Thyroid gland (tissue), 4 donors: ENCODE data around the gene DUSP5. TPM values are rescaled to one million over a fixed set of nuclear protein-coding genes. Genes with fewer than 3 reads are reported as not detected.
A peak's percentile ranks its signal among the peaks of the same experiment; 100 is the strongest.
"Not testable (repeated sequence)": the region's sequence is repeated elsewhere in the genome, so short reads cannot be mapped to it uniquely, and the experiment has no call there.

Experiments used
- DNase-seq, 2 donors: peaks; one replicate each; pipeline ENCODE4 v3.0.0-alpha.2; 2019
- H3K27ac ChIP-seq, 3 donors: fragments of 200-600 bp; sonication (generic); 1 replicate in 2 of 3; 2 replicates in 1 of 3; pipeline ENCODE4 v1.5.1; 2016 to 2019; ENCODE audit warnings: mild to moderate bottlenecking in 1 of 3, moderate library complexity in 1 of 3
- H3K27me3 ChIP-seq: fragments of 200-600 bp; sonication (generic); one replicate; pipeline ENCODE4 v1.5.1; 2019
- H3K36me3 ChIP-seq, 2 donors: fragments of 200-600 bp; sonication (generic); one replicate each; pipeline ENCODE4 v1.5.1; 2016 to 2019
- H3K4me1 ChIP-seq, 2 donors: fragments of 200-600 bp; sonication (generic); one replicate each; pipeline ENCODE4 v1.5.1; 2017 to 2019
- H3K4me3 ChIP-seq, 3 donors: fragments of 200-600 bp; sonication (generic); replicated peaks in 1 of 3; 1 replicate in 2 of 3; 2 replicates in 1 of 3; pipeline ENCODE4 v1.5.1; 2016; ENCODE audit warnings: mild to moderate bottlenecking in 1 of 3
- H3K9me3 ChIP-seq: fragments of 200-600 bp; sonication (generic); one replicate; pipeline ENCODE4 v1.5.1; 2017
- CTCF ChIP-seq, 6 experiments: fragments of 200-600 bp in 3 of 6; fragments of 450-650 bp in 3 of 6; sonication (generic) in 3 of 6; IDR thresholded peaks; one replicate each; pipeline ENCODE4 v1.5.1; 2016 to 2019; ENCODE audit warnings: antibody characterized with exemption in 6 of 6, mild to moderate bottlenecking in 2 of 6, inconsistent platforms in 1 of 6, moderate library complexity in 1 of 6
- POLR2A ChIP-seq, 2 donors: fragments of 450-650 bp; IDR thresholded peaks; one replicate each; pipeline ENCODE4 v1.6.1; 2017; ENCODE audit warnings: antibody characterized with exemption in 2 of 2, mild to moderate bottlenecking in 2 of 2, moderate library complexity in 1 of 2
- WGBS, 2 donors: methylation state at CpG; one replicate each; pipeline ENCODE4 v1.1.5; 2017; 5-methylcytosine and 5-hydroxymethylcytosine counted together
- intact Hi-C: fragments of 100-400 bp; cut with DNase I; formaldehyde crosslinking; loops from one replicate; pipeline ENCODE4 v1.15.1; 2023
- total RNA-seq, 4 donors: library from RNA; depleted of rRNA; stranded (reverse); fragments of >200 nt; gene quantifications; one replicate each; pipeline ENCODE4 v1.2.3, GENCODE V29; 2016

The DUSP5 gene
- total RNA-seq, 4 donors from 2014 or later: 2.1 to 14.2 (median 7.1) TPM

GRCh38 chr10:110461088-110461487 is 36.6 kb upstream of the DUSP5 start:
- Histone ChIP-seq H3K27me3 (no peaks in the 10 kb centered on the region), H3K27ac (peak overlapping the region; percentile 19 to 74 (median 70)), H3K36me3 (no peaks in the 10 kb centered on the region), H3K9me3 (no peaks in the 10 kb centered on the region), H3K4me1 (peaks cover 10 to 38% of the 10 kb centered on the region in 2 donors), H3K4me3 (no peak overlapping the region)
- TF ChIP-seq POLR2A (IDR thresholded peaks at IDR 0.05): no peak
- TF ChIP-seq CTCF (IDR thresholded peaks at IDR 0.05): no peak
- intact Hi-C loops: no loop called here
- WGBS, 2 donors: 85 to 93% methylated on average over 7 of the region's 7 CpGs
- DNase-seq: no peak

- intact Hi-C loops: no loop called here
- 56 to 66% methylated on average over 2 of the region's 2 CpGs for WGBS, 2 donors
- H3K27me3 ChIP-seq: no peaks in the 10 kb centered on the region
- no peaks in the 10 kb centered on the region for H3K9me3 ChIP-seq
- TF ChIP-seq CTCF (IDR thresholded peaks at IDR 0.05): no peak
- TF ChIP-seq POLR2A (IDR thresholded peaks at IDR 0.05): no peak
- no peak for DNase-seq
- H3K27ac ChIP-seq: peak overlapping the region in 2 of 3 donors; percentile 70 to 74
- peaks cover 10 to 34% of the 10 kb centered on the region in 2 donors for H3K4me1 ChIP-seq
- no peaks in the 10 kb centered on the region for H3K36me3 ChIP-seq
- H3K4me3 ChIP-seq: no peak overlapping the region
Observed at GRCh38 chr10:110461530-110461929, 36.2 kb upstream of the DUSP5 start.

GRCh38 chr10:110462166-110463095 is 35.3 kb upstream of the DUSP5 start:
- TF ChIP-seq POLR2A (IDR thresholded peaks at IDR 0.05) (no peak), CTCF (IDR thresholded peaks at IDR 0.05) (no peak)

GRCh38 chr10:110468258-110468657 is 29.4 kb upstream of the DUSP5 start:
- DNase-seq, H3K4me1 ChIP-seq, H3K27ac ChIP-seq, H3K9me3 ChIP-seq, intact Hi-C loops, H3K4me3 ChIP-seq, H3K36me3 ChIP-seq, H3K27me3 ChIP-seq: not testable (repeated sequence)
- WGBS, 2 donors: 96 to 98% methylated on average over 2 of the region's 2 CpGs

More at GRCh38 chr10:110462166-110463095, 35.3 kb upstream of the DUSP5 start:
- DNase-seq: no peak
- Histone ChIP-seq H3K36me3 (no peaks in the 10 kb centered on the region), H3K4me3 (no peak overlapping the region), H3K9me3 (no peaks in the 10 kb centered on the region), H3K27me3 (no peaks in the 10 kb centered on the region), H3K4me1 (peaks cover 10 to 27% of the 10 kb centered on the region in 2 donors), H3K27ac (no peak overlapping the region)
- 86 to 90% methylated on average over 19 of the region's 19 CpGs for WGBS, 2 donors
- intact Hi-C loops: no loop called here

- intact Hi-C loops, H3K9me3 ChIP-seq, H3K4me1 ChIP-seq, DNase-seq, H3K27ac ChIP-seq, H3K27me3 ChIP-seq, H3K36me3 ChIP-seq, H3K4me3 ChIP-seq: not testable (repeated sequence)
- 71 to 83% methylated on average over 4 to 6 of the region's 10 CpGs for WGBS, 2 donors
Observed at GRCh38 chr10:110470541-110470940, 27.2 kb upstream of the DUSP5 start.

GRCh38 chr10:110471566-110472139 is 26.1 kb upstream of the DUSP5 start:
- no peak overlapping the region for H3K27ac ChIP-seq
- intact Hi-C loops: no loop called here
- DNase-seq: no peak
- H3K4me3 ChIP-seq: no peak overlapping the region
- no peaks in the 10 kb centered on the region for H3K27me3 ChIP-seq
- H3K4me1 ChIP-seq: no peaks in the 10 kb centered on the region
- H3K36me3 ChIP-seq: no peaks in the 10 kb centered on the region
- H3K9me3 ChIP-seq: no peaks in the 10 kb centered on the region
- WGBS, 2 donors: 91 to 97% methylated on average over 5 of the region's 5 CpGs
- no peak for TF ChIP-seq CTCF (IDR thresholded peaks at IDR 0.05)
- no peak for TF ChIP-seq POLR2A (IDR thresholded peaks at IDR 0.05)
